ENCODE data around the gene BTRC.

DNA sequence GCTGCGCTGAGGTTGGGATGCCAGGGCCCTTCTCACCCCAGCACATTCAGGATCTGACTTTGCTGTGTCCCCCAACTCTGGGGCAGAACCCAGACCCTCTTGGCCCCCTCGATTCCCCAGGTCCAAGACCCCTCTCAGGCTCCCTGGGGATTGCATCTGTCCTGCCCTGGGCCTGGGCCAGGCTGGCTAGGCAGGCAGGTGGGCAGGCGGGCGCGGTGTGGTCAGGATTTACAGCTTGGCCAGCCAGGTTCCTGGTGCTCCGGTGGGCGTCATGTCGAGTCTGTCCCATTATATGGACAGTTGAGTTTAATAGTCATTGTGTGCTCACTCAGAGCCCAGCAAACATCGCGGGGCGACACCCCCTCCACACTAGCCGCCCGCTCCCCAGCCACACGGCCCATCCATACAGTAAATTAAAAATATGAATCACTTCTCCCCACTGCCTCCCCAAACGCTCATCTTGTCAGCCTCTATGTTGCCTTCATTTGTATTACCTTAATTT is 210.6 kb downstream of the BTRC start:
- no peak for TF ChIP-seq POLR2A (IDR thresholded peaks at IDR 0.05)
- TF ChIP-seq, protein P1, sequence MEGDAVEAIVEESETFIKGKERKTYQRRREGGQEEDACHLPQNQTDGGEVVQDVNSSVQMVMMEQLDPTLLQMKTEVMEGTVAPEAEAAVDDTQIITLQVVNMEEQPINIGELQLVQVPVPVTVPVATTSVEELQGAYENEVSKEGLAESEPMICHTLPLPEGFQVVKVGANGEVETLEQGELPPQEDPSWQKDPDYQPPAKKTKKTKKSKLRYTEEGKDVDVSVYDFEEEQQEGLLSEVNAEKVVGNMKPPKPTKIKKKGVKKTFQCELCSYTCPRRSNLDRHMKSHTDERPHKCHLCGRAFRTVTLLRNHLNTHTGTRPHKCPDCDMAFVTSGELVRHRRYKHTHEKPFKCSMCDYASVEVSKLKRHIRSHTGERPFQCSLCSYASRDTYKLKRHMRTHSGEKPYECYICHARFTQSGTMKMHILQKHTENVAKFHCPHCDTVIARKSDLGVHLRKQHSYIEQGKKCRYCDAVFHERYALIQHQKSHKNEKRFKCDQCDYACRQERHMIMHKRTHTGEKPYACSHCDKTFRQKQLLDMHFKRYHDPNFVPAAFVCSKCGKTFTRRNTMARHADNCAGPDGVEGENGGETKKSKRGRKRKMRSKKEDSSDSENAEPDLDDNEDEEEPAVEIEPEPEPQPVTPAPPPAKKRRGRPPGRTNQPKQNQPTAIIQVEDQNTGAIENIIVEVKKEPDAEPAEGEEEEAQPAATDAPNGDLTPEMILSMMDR (IDR thresholded peaks at IDR 0.05), result no peak
